Loucy (cell line): ENCODE results near the gene TSPY1.
"Not testable (repeated sequence)": the region's sequence is repeated elsewhere in the genome, so short reads cannot be mapped to it uniquely, and the experiment has no call there.

Source experiments
- CTCF ChIP-seq: fragments of 200-600 bp; sonication (generic); conservative IDR thresholded peaks from 2 replicates; pipeline ENCODE4 v1.5.1; 2014; ENCODE audit warnings: mild to moderate bottlenecking, antibody characterized with exemption, low read length
- EZH2phosphoT487 ChIP-seq: fragments of 200-600 bp; IDR thresholded peaks from 2 replicates; pipeline ENCODE4 v1.6.1; 2018; ENCODE audit warnings: antibody characterized with exemption, mild to moderate bottlenecking, moderate library complexity, borderline replicate concordance

- not testable (repeated sequence) for TF ChIP-seq CTCF, EZH2phosphoT487
Measured at GRCh38 chrY:9504396-9504795, 37.6 kb downstream of the TSPY1 start.
